H9 (cell line): ENCODE results near the gene CIB4. TPM values are rescaled to one million over a fixed set of nuclear protein-coding genes. Genes with fewer than 3 reads are reported as not detected.

Source experiments
- DNase-seq: peaks from one replicate; pipeline ENCODE4 v3.0.0-alpha.2; 2017
- H2AFZ ChIP-seq: one replicate; pipeline ENCODE4 v1.6.1; 2013; ENCODE audit warnings: mild to moderate bottlenecking, low read length, control low read depth, moderate library complexity
- H2AK5ac ChIP-seq: 2 replicates; pipeline ENCODE4 v1.6.1; 2013; ENCODE audit warnings: low read length, control low read depth, mixed read lengths; ENCODE audit not compliant: insufficient read length
- H2BK120ac ChIP-seq: one replicate; pipeline ENCODE4 v1.6.1; 2013; ENCODE audit warnings: low read depth, mild to moderate bottlenecking, low read length, control low read depth, inconsistent platforms; ENCODE audit not compliant: poor library complexity, severe bottlenecking
- H2BK12ac ChIP-seq: 2 replicates; pipeline ENCODE4 v1.6.1; 2013; ENCODE audit warnings: low read length, control low read depth, mixed read lengths, low read depth; ENCODE audit not compliant: insufficient read length
- H2BK15ac ChIP-seq: 2 replicates; pipeline ENCODE4 v1.6.1; 2013; ENCODE audit warnings: low read depth, low read length, control low read depth
- H2BK20ac ChIP-seq: one replicate; pipeline ENCODE4 v1.6.1; 2013; ENCODE audit warnings: low read depth, mild to moderate bottlenecking, low read length, control low read depth, inconsistent platforms; ENCODE audit not compliant: poor library complexity, severe bottlenecking
- H2BK5ac ChIP-seq: 2 replicates; pipeline ENCODE4 v1.6.1; 2013; ENCODE audit warnings: low read length, control low read depth, mixed read lengths; ENCODE audit not compliant: insufficient read length
- H3K14ac ChIP-seq: 2 replicates; pipeline ENCODE4 v1.6.1; 2013; ENCODE audit warnings: low read length, control low read depth; ENCODE audit not compliant: insufficient read depth
- H3K18ac ChIP-seq: 2 replicates; pipeline ENCODE4 v1.6.1; 2013; ENCODE audit warnings: low read depth, mild to moderate bottlenecking, mixed read lengths, low read length, control low read depth; ENCODE audit not compliant: insufficient read length
- H3K23ac ChIP-seq: 2 replicates; pipeline ENCODE4 v1.6.1; 2013; ENCODE audit warnings: low read length, control low read depth, mixed read lengths, low read depth; ENCODE audit not compliant: insufficient read length
- H3K23me2 ChIP-seq: 2 replicates; pipeline ENCODE4 v1.6.1; 2013; ENCODE audit warnings: low read depth, mild to moderate bottlenecking, mixed read lengths, low read length, control low read depth; ENCODE audit not compliant: insufficient read length, poor library complexity, severe bottlenecking
- H3K27ac ChIP-seq: 2 replicates; pipeline ENCODE4 v1.5.1; 2013; ENCODE audit warnings: low read length, control low read depth, mixed read lengths, low read depth; ENCODE audit not compliant: insufficient read length
- H3K27me3 ChIP-seq: 2 replicates; pipeline ENCODE4 v1.6.1; 2013; ENCODE audit warnings: low read length, control low read depth, inconsistent platforms; ENCODE audit not compliant: insufficient read depth
- H3K4ac ChIP-seq: 2 replicates; pipeline ENCODE4 v1.6.1; 2013; ENCODE audit warnings: low read depth, mild to moderate bottlenecking, control low read depth, inconsistent platforms, low read length, moderate library complexity
- H3K4me1 ChIP-seq: 2 replicates; pipeline ENCODE4 v1.6.1; 2013; ENCODE audit warnings: low read length, control low read depth, inconsistent platforms; ENCODE audit not compliant: insufficient read depth
- H3K4me2 ChIP-seq: 2 replicates; pipeline ENCODE4 v1.6.1; 2013; ENCODE audit warnings: low read length, control low read depth, mixed read lengths; ENCODE audit not compliant: insufficient read length, insufficient read depth
- H3K56ac ChIP-seq: 2 replicates; pipeline ENCODE4 v1.6.1; 2013; ENCODE audit warnings: low read depth, mild to moderate bottlenecking, mixed read lengths, low read length, control low read depth; ENCODE audit not compliant: insufficient read length
- H3K79me1 ChIP-seq: 2 replicates; pipeline ENCODE4 v1.6.1; 2013; ENCODE audit warnings: low read depth, mild to moderate bottlenecking, moderate library complexity, low read length, control low read depth, inconsistent platforms; ENCODE audit not compliant: insufficient read depth, poor library complexity, severe bottlenecking
- H3K79me2 ChIP-seq: 2 replicates; pipeline ENCODE4 v1.6.1; 2013; ENCODE audit warnings: low read length, control low read depth, inconsistent platforms; ENCODE audit not compliant: insufficient read depth
- H3K9ac ChIP-seq: 2 replicates; pipeline ENCODE4 v1.6.1; 2013; ENCODE audit warnings: low read length, control low read depth, mixed read lengths; ENCODE audit not compliant: insufficient read length; ENCODE audit errors: extremely low read depth
- H3K9me3 ChIP-seq: one replicate; pipeline ENCODE4 v1.6.1; 2013; ENCODE audit warnings: low read depth, low read length, inconsistent platforms; ENCODE audit not compliant: control insufficient read depth
- H3T11ph ChIP-seq: one replicate; pipeline ENCODE4 v1.6.1; 2013; ENCODE audit warnings: mild to moderate bottlenecking, low read length, control low read depth, inconsistent platforms
- H4K20me1 ChIP-seq: one replicate; pipeline ENCODE4 v1.6.1; 2013; ENCODE audit not compliant: control insufficient read depth, insufficient read length, insufficient read depth
- H4K5ac ChIP-seq: 2 replicates; pipeline ENCODE4 v1.6.1; 2013; ENCODE audit warnings: low read depth, mild to moderate bottlenecking, mixed read lengths, low read length, control low read depth; ENCODE audit not compliant: insufficient read length
- H4K8ac ChIP-seq: replicated peaks from 2 replicates; pipeline ENCODE4 v1.6.1; 2013; ENCODE audit warnings: low read length, control low read depth, mixed read lengths, low read depth; ENCODE audit not compliant: insufficient read length
- H4K91ac ChIP-seq: 2 replicates; pipeline ENCODE4 v1.6.1; 2013; ENCODE audit warnings: low read depth, mild to moderate bottlenecking, moderate library complexity, mixed read lengths, low read length, control low read depth; ENCODE audit not compliant: insufficient read length
- H3K27ac Mint-ChIP-seq, 3 experiments: 2 replicates in 2 of 3; 3 replicates in 1 of 3; pipeline ENCODE4 v1.8.0; 2020 to 2021; ENCODE audit warnings: mixed read lengths in 3 of 3, mild to moderate bottlenecking in 1 of 3, moderate library complexity in 1 of 3
- H3K27me3 Mint-ChIP-seq: 2 replicates; pipeline ENCODE4 v1.8.0; 2021; ENCODE audit warnings: low read depth, mild to moderate bottlenecking, moderate library complexity, mixed read lengths
- H3K36me3 Mint-ChIP-seq, 3 experiments: 2 replicates in 2 of 3; 3 replicates in 1 of 3; pipeline ENCODE4 v1.8.0; 2020 to 2021; ENCODE audit warnings: low read depth in 3 of 3, mixed read lengths in 3 of 3; ENCODE audit not compliant: insufficient read depth in 1 of 3
- H3K4me1 Mint-ChIP-seq, 2 experiments: 2 replicates each; pipeline ENCODE4 v1.8.0; 2020; ENCODE audit warnings: mixed read lengths in 2 of 2
- H3K4me3 Mint-ChIP-seq, 2 experiments: 2 replicates in 1 of 2; 3 replicates in 1 of 2; pipeline ENCODE4 v1.8.0; 2020 to 2021; ENCODE audit warnings: mild to moderate bottlenecking in 2 of 2, mixed read lengths in 2 of 2, moderate library complexity in 1 of 2
- H3K9me3 Mint-ChIP-seq, 2 experiments: 2 replicates in 1 of 2; 3 replicates in 1 of 2; pipeline ENCODE4 v1.8.0; 2020; ENCODE audit warnings: mild to moderate bottlenecking in 2 of 2, mixed read lengths in 2 of 2, moderate library complexity in 1 of 2
- CTCF ChIP-seq: fragments of 200-600 bp; sonication (generic); conservative IDR thresholded peaks from 3 replicates; pipeline ENCODE4 v1.8.0; 2021; ENCODE audit warnings: antibody characterized with exemption, mild to moderate bottlenecking
- WGBS: extraction: QIAGEN DNeasy Blood & Tissue Kit; methylation state at CpG from one replicate; pipeline ENCODE4 v1.1.7; 2013; ENCODE audit warnings: missing lambda C conversion rate, low lambda C conversion rate, mixed read lengths; ENCODE audit not compliant: insufficient read length; ENCODE audit errors: extremely low coverage; 5-methylcytosine and 5-hydroxymethylcytosine counted together
- total RNA-seq: library from RNA; stranded (reverse); gene quantifications from 2 replicates; pipeline ENCODE4 v1.2.1, GENCODE V29; 2021

The CIB4 gene
- total RNA-seq, 1 experiment from 2014 or later: not detected

DNA sequence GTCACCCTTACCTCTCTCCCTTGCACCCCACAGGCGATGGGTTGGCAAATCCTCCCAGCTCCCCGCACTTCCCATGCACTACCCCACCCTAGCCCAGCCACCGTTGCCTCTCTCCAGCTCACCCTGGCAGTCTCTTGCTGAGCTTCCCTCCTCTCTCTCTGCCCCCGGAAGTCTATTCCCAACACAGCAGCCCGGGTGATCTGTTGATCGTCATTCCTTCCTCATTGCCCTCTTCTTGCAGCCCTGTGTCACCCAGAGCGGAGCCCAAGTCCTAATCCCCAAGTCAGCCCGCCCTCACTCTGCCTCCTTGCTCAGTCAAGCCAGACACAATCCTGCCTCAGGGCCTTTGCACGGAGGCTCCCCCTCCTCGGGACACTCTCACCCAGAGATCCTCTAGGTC lies 55.2 kb downstream of the CIB4 start:
- Histone ChIP-seq H3K9ac (no peak overlapping the region), H3K14ac (no peak overlapping the region), H3K27ac (no peak overlapping the region), H3K4me2 (no peak overlapping the region), H3K79me1 (no peaks in the 10 kb centered on the region), H4K20me1 (no peaks in the 10 kb centered on the region), H2BK12ac (no peak overlapping the region), H3K23me2 (no peaks in the 10 kb centered on the region), H2BK20ac (no peak overlapping the region), H3T11ph (no peak overlapping the region), H3K4ac (no peak overlapping the region), H3K9me3 (no peaks in the 10 kb centered on the region), H2BK15ac (no peak overlapping the region), H2AFZ (no peak overlapping the region), H3K4me1 (no peaks in the 10 kb centered on the region), H3K23ac (no peak overlapping the region), H3K18ac (no peak overlapping the region), H3K27me3 (no peaks in the 10 kb centered on the region), H2AK5ac (no peak overlapping the region), H3K56ac (no peak overlapping the region), H2BK5ac (no peak overlapping the region), H2BK120ac (no peak overlapping the region), H4K8ac (no peak overlapping the region), H4K91ac (no peak overlapping the region), H3K79me2 (no peaks in the 10 kb centered on the region), H4K5ac (no peak overlapping the region)
- no peak for TF ChIP-seq CTCF
- H3K4me1 Mint-ChIP-seq: peaks cover 0 to 11% of the 10 kb centered on the region in 2 experiments; a peak in 3 of 4 replicates
- H3K4me3 Mint-ChIP-seq: no peak overlapping the region
- no peaks in the 10 kb centered on the region for H3K36me3 Mint-ChIP-seq
- no peaks in the 10 kb centered on the region; a peak in 1 of 5 replicates for H3K9me3 Mint-ChIP-seq
- no peak overlapping the region for H3K27ac Mint-ChIP-seq
- H3K27me3 Mint-ChIP-seq: peaks cover 30% of the 10 kb centered on the region
- DNase-seq: peak; percentile 22
- WGBS: no CpG with 5 or more reads among the region's 10 CpGs
